GM03348 (cell line): ENCODE data around the gene TPRG1L.

ENCODE experiments used
- DNase-seq: peaks from one replicate; pipeline ENCODE4 v3.0.0; 2012; ENCODE audit warnings: low spot score

The TPRG1L gene

DNA sequence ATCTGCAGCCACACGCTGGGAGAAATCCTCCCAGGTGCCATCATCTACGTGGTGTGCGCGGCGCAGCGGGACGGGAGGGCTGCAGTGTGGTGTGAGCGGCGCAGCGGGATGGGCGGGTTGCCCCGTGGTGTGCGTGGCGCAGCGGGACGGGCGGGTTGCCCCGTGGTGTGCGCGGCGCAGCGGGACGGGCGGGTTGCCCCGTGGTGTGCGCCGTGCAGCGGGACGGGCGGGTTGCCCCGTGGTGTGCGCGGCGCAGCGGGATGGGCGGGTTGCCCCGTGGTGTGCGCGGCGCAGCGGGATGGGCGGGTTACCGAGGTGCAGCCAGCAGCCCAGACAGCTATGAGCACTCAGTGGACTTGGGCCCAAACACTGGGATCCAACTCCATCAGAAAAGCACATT lies 20.4 kb downstream of the TPRG1L start:
- DNase-seq: no peak

DNA sequence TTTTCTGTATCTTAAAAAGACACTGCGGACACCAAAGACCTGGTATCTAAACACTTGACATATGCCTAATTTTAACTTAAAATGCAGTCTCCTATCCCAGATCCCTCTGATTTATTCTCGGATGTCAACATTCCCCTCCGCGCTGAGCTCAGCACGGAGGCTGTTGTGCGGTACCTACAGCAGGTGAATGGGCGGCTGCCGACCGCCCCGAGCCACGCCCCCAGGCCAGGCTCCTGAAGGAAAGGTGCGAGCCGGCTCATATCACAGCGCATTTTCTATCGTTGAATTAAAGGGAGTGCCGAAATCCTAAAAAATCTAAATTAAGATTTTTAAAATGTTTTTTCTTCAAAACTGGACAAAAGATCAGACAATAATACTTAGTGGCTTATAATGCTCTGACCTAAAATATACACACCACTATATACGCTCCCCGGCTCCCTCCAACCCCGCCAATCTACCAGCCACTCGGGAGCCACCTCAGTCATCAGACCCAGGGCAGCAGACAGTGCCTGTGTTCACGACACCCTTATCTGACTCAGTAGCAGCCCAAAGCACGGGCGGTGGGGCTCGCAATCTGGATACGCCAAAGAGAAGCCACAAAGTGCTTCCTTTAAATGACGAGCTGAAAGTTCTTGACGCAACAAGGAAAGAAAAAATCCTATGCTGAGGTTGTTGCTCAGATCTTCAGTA lies 21.0 kb downstream of the TPRG1L start:
- no peak for DNase-seq

DNA sequence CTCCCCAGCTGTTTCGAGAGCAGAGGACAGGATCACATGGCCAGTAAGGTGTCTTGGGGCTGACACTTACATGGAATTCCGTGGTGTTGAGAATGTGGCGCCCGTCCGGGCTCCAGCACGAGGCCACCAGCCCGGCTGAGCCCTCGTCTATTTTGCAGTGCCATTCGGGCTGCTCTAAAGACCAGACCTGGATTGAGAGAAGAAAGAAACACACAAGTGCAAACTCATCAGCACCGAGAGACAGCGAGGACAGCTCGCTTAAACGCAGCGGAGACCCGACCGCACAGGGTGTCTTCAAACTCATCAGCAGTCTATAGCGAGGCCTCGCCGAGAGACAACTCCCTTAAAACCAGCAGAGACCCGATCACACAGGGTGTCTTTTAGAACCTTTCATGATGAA lies 21.8 kb downstream of the TPRG1L start:
- DNase-seq: no peak

DNA sequence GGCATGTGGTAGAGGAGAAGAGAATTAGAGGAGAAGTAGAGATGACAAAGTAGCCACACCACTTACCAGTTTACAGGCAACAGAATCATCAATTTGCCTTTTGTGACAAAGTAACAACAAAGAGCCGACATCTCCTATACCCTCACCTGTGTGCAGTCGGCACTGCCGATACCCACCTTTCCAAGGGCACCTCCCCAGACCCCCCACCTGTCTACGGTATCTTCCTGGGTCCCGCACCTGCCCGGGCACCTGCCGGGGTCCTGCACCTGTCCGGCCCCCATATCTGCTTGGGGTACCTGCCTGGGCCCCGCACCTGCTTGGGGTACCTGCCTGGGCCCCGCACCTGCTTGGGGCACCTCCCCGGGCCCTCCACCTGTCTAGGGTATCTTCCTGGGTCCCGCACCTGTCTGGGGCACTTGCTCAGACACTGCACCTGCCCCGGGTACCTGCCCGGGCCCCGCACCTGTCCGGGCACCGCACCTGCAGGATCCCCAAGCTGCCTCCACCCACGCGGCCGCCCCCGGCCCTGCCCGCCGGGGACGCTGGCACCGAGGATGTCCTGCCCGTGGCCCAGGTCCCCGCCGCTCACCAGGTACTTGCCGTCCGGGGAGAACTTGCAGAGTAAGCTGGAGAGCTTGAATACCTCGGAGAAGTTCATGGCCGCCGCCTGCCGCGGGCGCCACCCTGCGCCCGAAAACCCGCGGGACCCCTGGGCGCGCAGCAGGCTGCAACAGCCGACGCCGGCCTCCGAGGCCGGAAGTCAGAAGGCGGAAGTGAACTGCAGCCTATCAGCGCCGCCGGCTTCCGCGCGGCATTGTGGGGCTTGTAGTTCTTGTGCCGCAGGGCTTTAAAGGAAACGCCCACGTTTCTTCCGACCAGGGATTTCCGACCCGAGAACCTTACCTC lies 24.8 kb downstream of the TPRG1L start, which contains the start of gene WRAP73:
Gene WRAP73, minus strand, starts transcription at position 762 of the 906 bp plus-strand sequence. Its CDS starts 104 bp downstream, at position 658.
- peak; percentile 96 for DNase-seq

DNA sequence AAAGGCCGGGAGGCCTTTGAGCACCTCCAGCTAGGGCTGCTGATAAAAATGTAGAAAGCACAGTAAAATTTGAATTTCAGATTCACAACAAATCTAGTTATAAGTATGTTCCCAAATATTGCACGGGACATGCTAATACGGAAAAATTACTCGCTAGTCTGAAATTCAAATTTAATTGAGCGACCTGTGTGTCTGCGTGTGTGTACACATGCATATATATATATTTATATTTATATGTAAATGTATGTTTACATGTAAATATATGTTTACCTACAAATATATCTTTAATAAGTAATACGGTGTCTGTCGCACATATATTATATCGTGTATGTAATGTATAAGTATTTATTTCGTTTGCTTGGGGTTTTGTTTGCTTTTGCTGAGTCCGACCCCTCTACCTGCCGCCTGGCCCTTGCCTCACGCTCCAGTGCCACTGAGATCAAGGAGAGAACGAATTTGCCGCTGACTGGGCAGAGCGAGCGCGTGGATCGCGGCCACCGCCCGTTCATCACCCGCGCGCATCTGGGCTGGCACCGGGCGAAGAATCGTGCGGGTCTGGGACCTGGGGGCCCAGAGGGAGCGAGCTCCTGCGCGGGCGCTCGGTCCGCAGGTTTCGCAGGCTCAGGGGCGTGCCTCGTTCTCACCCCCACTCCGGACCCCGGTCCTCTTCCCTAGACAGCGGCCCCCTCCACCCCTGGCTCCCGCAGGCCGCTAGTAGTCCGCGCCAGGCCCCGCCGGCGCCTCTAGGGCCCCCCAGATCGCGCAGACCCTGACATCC lies 25.6 kb downstream of the TPRG1L start:
- DNase-seq: no peak

DNA sequence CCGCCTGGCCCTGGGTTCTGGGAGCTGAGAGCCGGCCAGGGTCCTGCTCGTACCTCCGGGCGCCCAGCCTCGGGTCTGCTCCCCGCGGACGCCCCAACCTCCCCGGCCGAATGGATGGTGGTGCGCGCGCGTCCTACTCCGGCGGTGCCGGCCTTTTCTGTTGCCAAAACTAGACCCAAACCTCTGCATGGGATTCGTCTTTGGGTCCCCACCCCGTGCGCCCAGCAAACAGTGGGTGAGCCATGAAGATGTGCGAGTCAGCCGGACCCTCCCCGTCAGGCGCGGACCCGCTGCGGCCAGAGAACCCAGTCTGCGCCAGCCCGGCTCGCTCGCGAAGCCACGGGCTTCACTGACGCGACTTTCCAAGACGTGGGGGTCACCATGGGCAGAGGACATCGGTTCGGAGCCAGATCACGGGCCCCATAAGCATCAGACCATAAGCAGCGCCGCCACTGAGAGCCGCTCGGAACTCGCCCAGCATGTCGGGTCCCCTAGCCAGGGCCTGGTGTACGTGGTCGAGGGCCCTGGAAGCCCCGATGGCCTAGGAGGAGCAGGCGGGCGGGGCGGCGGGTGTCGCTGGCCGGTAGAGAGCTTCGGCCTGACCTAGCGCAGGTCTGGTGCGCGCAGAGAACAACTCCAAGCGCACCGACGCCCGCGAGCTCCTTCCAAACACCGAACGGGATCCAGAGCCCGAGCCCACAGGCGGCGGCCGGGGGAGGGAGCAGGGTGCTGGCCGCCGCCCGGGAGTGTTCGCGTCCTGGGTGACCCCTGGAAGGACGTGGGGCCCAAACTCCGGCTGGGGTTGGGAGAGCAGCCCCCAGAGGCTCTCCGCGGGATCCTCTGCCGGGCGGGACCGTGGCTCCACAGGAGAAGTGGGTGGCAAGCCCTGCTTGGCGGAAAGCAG lies 26.5 kb downstream of the TPRG1L start:
- DNase-seq: no peak

DNA sequence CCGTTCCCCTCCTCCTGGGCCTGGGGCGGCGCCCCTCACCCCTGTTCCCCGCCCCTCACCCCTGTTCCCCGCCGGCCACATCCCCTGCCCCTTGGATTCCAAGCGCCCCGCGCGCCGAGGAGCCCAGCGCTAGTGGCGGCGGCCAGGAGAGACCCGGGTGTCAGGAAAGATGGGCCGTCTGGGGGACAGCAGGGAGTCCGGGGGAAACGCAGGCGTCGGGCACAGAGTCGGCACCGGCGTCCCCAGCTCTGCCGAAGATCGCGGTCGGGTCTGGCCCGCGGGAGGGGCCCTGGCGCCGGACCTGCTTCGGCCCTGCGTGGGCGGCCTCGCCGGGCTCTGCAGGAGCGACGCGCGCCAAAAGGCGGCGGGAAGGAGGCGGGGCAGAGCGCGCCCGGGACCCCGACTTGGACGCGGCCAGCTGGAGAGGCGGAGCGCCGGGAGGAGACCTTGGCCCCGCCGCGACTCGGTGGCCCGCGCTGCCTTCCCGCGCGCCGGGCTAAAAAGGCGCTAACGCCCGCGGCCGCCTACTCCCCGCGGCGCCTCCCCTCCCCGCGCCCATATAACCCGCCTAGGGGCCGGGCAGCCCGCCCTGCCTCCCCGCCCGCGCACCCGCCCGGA lies 27.2 kb downstream of the TPRG1L start, which contains the start of gene TP73:
Gene TP73, plus strand, starts transcription at position 587 of the 618 bp plus-strand sequence. CDS start 29,850 bp downstream, outside the sequence.
- peak; percentile 20 for DNase-seq

DNA sequence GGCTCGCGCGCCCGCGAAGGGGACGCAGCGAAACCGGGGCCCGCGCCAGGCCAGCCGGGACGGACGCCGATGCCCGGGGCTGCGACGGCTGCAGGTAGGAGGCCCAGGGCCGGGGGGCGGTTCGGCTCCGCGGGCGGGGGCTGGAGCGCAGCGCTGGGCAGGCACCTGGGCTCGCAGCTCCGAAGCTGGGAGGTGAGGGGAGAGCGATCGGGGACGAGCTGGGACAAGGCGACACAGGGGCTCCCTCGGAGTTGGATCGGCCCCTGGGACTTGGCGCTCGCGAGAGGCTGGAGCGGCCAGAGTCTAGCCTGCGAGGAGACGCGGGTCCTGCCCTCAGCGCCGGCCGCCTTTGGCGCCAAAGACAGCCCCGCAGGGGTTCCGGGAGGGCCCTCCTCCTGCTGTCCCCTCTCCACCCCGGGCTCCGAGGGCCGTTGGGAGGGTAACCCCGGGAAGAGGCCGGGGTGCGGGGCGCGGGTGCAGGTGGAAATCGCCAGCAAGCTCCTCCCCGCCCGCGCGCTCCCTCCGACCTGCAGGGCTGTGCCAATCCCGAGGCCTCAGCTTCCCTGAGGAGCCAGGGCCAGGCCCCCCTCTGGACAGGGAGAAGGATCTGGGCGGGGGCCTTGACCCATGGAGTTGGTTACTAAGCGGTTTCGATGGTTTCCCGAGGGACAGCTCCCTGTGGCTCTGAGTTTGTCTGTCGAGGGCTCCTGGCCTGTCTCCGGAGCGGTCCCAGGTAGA lies 27.9 kb downstream of the TPRG1L start:
- no peak for DNase-seq

DNA sequence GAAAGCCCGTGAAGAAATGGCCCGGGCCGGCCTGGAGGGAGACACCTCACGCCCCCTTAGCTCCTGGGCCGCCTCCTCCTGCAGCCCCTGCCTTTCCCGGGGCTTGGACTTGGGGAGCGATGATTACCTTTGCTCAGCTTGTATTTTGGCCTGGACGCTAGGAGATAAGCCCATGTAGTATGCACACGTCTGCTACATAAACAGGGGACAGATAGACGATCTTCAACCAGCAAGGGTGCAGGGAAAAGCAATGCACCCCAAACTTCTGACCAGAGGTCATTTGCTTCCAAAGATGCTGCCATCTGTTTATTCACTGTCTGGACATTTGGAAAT lies 28.4 kb downstream of the TPRG1L start:
- DNase-seq: no peak

DNA sequence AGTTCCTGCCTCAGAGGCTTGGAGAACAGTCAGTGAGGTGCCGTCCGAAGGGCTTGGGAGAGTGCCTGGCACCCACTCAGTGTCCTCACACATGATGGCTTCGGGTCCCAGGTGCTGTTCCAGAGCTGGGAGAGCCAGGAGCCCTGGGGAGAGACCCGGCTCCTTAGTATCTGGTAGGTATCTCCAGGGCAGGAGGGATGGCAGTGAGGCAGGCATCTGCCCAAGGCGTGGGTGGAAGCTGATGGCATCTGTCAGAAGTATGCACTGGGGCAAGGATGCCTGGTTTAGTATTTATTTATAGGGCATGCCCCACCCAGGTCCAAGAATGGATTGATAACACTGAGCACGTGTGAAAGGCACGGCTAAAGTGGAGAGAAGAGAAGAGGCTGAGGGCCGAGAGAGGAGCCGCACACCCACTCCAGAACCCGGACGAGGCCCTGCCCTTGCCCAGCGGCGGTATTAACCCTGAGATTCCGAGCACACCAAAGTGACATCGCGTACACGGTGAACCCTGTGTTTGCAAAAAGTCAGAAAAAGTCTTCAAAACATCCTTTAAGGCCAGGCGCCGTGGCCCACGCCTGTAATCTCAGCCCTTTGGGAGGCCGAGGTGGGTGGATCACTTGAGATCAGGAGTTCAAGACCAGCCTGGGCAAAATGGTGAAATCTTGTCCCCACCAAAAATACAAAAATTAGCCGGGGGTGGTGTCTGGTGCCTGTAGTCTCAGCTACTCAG lies 29.9 kb downstream of the TPRG1L start:
- no peak for DNase-seq

DNA sequence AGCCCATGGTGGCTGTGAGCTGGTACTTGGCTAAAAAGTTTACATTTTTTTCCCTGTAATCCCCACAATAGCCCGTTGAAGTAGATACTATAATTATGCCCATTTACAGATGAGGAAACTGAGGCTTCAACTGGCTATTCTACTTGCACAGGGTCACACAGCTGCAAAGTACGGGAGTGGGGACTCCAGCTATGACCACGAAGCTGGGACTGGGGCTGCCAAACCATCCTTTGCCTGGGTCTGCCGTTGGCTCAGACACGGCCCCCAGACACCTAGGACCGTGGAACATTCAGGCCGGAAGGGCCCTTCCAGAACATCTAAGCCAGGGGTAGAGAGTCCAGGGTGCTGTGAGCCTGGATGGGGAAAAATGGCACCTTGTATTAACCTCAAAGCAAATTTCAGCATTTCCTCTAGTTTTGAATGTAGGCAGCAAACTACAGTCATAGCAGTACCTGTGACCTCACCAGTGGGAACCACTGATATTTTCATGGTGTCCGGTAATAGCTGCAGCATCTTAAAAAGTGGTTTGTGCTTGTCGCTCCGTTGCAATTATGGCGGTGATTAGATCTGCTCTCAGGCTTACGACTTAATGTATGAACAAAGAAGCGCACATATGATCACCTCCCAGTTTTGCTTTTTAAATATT lies 31.8 kb downstream of the TPRG1L start:
- DNase-seq: no peak

DNA sequence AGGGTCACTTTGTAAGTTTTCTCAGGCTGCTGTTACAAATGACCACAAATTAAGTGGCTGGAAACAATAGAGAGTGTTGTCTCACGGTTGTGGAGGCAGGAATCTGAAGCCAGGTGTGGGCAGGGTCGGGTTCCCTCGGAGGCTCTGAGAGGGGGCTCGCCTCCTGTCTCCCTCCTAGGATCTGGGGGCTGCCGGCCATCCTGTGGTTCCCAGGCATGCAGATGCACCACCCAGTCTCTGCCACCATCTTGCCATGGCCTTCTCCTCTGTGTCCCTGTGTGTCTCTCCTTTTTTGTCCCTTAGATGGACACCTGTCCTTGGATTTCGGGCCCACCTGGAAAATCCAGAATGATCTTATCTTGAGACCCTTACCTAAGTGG lies 32.3 kb downstream of the TPRG1L start:
- DNase-seq: no peak

DNA sequence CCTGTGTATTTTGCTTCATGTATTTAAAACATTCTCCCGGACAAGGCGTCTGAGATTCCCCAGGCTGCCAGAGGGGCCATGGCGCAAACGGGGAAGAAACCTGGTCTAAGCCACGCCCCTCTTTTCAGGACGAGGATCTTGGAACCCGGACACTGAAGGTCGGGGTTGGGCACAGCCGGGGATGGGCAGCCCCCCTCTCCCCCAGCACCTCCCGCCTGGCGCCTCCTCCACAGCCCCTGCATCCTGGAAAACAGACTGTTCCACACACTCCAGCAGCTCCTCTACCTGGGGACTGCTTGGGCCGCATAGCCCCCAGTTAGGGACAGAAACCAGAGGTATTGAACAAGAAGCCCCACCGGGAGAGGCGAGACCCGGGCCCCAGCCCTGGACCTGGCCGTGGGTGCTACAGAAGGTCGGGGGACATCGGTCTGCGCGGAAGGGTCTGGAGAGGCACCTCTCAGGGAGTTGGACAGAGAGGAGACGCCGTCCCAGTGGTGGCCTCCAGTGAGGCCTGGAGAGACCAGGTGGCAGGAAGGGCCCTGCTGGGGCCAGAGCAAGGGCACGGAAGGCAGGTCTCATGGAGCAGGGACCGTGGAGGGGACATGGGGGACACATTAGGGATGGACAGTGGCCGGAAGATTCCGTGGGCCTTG lies 32.9 kb downstream of the TPRG1L start:
- no peak for DNase-seq

DNA sequence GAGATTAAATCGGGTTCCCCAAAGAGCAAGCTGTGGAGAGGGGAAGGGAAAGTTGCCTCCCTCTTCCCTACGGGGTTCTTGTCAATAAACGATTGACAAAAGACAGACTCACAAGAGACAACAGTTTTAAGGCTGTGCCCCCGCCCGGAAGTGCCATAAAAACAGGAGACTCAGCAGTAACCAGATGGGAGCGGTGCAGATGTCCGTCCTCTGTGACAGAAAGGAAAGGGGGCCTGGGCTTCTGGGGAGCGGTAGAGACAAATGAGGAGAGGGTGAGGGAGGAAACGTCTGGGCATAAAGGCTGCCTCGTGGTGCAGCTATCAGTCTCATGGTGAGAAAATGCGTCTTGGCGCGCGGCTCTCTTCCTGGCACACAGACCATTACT lies 33.4 kb downstream of the TPRG1L start:
- no peak for DNase-seq

DNA sequence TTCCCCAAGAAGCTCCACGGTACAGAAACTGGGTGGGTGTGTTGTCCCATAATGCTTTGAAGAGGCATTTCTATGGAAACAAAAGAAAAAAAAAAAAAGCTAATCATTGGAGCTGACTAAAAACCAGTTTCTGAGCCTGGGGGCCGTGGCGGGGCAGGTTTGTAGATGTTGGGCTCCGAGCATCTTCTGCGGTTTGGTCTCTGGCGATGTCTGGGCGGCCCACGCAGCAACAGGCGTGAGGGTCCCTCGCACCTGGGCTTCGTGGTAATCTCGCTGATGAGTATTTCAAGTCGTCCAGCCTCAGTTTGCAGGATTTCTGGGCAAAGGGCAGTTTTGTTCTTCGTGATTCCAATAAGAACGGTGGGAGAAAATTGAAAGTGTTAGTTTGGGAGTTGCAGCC lies 34.3 kb downstream of the TPRG1L start:
- no peak for DNase-seq

DNA sequence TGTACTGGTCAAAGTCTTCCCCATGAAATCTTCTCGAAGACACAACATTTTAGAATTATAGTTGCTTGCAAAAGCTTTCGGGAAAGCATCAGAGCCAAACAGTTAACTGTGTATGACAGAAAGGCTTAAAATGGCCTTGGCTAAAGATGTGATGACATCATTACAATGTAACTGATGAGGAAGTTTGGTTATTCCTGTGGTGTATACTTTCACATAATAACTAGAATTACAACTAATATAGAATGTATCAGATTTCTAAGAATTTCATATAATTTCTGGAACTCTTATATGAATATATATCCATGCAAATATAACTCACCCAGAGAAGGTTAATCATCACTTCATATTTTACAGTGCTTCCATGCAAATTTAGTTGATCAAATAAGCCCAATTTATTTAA lies 35.9 kb downstream of the TPRG1L start:
- DNase-seq: no peak

DNA sequence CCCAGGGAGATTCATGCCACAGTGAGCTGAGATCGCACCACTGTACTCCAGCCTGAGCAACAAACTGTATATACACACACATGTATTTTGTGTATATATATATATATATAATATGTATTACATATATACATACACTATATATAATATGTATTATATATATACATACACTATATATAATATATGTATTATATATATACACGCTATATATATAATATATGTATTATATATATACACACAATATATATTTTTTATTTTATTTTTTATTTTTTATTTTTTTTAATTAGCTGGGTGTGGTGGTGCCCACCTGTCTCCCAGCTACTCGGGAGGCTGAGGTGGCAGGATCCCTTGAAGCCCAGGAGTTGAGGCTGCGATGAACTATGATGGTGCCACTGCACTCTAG lies 36.8 kb downstream of the TPRG1L start:
- no peak for DNase-seq

DNA sequence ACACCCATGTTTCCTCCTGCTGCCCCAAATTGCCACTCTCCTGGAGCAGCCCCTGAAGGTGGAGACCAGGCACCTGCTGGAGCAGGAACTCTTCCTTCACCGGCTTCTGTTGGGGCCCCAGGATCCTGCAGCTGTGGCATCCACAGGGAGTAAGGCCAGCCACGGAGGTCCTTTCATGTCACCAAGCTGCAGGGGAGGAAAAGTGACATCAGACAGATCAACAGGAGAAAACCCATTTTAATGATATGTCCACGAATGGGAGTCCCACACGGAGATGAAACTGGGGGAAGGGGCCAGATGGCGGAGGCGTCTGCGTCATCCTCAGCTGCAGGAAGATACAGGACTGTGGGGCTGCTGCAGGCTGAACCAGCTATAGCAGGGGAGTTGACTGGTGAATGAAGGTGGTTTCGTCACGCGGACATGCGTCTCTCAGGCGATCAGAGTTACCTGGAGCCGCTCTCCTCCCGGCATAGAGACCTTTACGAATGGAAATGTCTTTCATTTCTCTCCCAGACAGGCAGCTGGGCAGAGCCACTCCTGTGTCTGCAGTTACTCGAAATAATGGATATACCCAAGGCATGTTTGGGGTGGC lies 37.4 kb downstream of the TPRG1L start:
- no peak for DNase-seq
